ENCODE data around the gene ATP5ME.

ATP5ME gene

DNA sequence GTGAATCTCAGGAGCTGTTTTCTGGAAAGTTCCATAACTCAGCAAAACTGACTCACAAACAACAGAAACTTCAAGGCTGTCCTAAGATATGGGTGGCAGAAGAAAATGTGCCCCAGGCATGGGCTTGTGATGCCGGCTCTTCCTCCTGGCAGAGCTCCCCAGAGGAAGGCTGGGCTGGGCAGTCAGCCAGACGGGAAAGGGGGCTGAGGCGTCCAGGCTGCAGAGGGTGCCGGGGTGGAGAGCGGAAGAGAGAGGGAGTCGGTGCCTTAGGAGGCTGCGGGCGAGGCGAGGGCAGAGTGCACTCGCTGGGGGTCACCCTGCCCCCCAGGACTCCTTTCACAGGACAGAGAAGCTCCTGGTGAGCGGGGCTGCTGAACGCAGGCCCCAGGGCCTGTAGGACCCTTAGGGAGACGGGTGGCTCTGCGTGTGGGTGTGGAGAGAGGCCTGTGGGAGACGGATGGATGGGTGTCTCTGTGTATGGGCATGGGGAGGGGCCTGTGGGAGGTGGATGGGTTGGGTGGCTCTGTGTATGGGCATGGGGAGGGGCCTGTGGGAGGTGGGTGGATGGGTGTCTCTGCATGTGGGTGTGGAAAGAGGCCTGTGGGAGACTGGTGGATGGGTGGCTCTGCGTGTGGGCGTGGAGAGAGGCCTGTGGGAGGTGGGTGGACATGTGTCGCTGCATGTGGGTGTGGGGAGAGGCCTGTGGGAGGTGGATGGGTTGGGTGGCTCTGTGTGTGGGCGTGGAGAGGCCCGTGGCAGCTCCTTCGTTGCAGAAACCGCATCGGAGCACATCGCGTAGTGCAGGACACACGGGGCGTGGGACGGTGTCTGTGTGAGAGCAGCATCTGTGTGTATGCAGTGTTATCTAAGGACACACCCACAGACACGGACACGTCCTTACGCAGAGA, 47.4 kb upstream of the ATP5ME start:
- Histone ChIP-seq H3K27ac (ENCODE audit: low read length) (no peak overlapping the region), H3K9ac (ENCODE audit: low read depth, low read length) (no peak overlapping the region), H2AFZ (ENCODE audit: low read depth, low read length) (no peak overlapping the region), H3K36me3 (ENCODE audit: insufficient read depth, low read length) (peaks cover 38% of the 10 kb centered on the region), H3K4me2 (ENCODE audit: insufficient read depth, low read length) (no peak overlapping the region), H3K79me2 (ENCODE audit: insufficient read depth, low read length) (peaks cover 92% of the 10 kb centered on the region), H3K4me3 (ENCODE audit: low read depth in 1 of 2, low read length in 2 of 2) (no peak overlapping the region), H4K20me1 (ENCODE audit: insufficient read depth, low read length) (peaks cover 83% of the 10 kb centered on the region), H3K4me1 (ENCODE audit: insufficient read depth, low read length) (no peaks in the 10 kb centered on the region), H3K27me3 (ENCODE audit: insufficient read depth, low read length, poor library complexity) (no peaks in the 10 kb centered on the region), H3K9me3 (ENCODE audit: insufficient read depth, low read length, severe bottlenecking) (no peaks in the 10 kb centered on the region)
- TF ChIP-seq EZH2 (IDR thresholded peaks at IDR 0.05; ENCODE audit: borderline replicate concordance, low read depth, low read length, severe bottlenecking), result no peak
- TF ChIP-seq, protein P1, sequence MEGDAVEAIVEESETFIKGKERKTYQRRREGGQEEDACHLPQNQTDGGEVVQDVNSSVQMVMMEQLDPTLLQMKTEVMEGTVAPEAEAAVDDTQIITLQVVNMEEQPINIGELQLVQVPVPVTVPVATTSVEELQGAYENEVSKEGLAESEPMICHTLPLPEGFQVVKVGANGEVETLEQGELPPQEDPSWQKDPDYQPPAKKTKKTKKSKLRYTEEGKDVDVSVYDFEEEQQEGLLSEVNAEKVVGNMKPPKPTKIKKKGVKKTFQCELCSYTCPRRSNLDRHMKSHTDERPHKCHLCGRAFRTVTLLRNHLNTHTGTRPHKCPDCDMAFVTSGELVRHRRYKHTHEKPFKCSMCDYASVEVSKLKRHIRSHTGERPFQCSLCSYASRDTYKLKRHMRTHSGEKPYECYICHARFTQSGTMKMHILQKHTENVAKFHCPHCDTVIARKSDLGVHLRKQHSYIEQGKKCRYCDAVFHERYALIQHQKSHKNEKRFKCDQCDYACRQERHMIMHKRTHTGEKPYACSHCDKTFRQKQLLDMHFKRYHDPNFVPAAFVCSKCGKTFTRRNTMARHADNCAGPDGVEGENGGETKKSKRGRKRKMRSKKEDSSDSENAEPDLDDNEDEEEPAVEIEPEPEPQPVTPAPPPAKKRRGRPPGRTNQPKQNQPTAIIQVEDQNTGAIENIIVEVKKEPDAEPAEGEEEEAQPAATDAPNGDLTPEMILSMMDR (IDR thresholded peaks at IDR 0.05; ENCODE audit: borderline replicate concordance, extremely low read depth, low read length, poor library complexity, severe bottlenecking), result no peak
- ATAC-seq (ENCODE audit: insufficient read depth, low read depth) (peak; percentile 11; the same call in 1 of the 3 replicates), DNase-seq (no peak)

DNA sequence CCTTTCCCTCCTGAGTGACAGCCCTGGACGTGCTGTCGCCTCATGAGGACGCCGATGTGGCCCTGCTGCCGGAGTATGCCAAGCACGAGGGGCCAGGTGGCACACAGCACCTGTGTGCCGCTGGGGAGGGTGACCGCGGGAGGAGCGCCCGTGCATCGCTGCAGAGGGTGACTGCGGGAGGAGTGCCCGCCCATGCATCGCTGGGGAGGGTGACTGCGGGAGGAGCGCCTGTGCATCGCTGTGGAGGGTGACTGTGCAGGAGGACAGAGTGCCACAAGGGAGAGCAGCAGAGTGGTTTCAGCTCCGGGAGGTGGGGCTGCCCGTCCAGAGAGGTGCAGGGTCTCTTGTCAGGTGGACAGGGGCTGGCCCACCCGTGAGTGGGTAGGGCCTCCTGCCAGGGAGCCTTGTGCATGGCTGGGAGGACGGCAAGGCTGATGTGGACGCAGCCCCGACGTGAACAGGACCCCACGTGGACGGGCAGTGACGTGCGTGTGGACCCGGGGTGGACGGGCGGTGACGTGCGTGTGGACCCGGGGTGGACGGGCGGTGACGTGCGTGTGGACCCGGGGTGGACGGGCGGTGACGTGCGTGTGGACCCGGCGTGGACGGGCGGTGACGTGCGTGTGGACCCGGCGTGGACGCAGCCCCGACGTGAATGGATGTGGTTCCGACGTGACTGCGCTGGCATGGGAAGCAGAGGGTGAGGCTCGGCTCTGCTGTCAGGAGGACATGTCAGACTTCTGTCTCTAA, 46.2 kb upstream of the ATP5ME start:
- ATAC-seq (ENCODE audit: insufficient read depth, low read depth) (no peak), DNase-seq (no peak)
- Histone ChIP-seq H3K27ac (ENCODE audit: low read length) (no peak overlapping the region), H3K4me3 (ENCODE audit: low read depth in 1 of 2, low read length in 2 of 2) (no peak overlapping the region), H3K9me3 (ENCODE audit: insufficient read depth, low read length, severe bottlenecking) (no peaks in the 10 kb centered on the region), H3K27me3 (ENCODE audit: insufficient read depth, low read length, poor library complexity) (no peaks in the 10 kb centered on the region), H3K9ac (ENCODE audit: low read depth, low read length) (no peak overlapping the region), H3K36me3 (ENCODE audit: insufficient read depth, low read length) (peaks cover 34% of the 10 kb centered on the region), H3K79me2 (ENCODE audit: insufficient read depth, low read length) (peaks cover 84% of the 10 kb centered on the region), H2AFZ (ENCODE audit: low read depth, low read length) (no peak overlapping the region), H3K4me1 (ENCODE audit: insufficient read depth, low read length) (no peaks in the 10 kb centered on the region), H3K4me2 (ENCODE audit: insufficient read depth, low read length) (no peak overlapping the region), H4K20me1 (ENCODE audit: insufficient read depth, low read length) (peaks cover 73% of the 10 kb centered on the region)
- TF ChIP-seq EZH2 (IDR thresholded peaks at IDR 0.05; ENCODE audit: borderline replicate concordance, low read depth, low read length, severe bottlenecking), result no peak
- TF ChIP-seq, protein P1 (IDR thresholded peaks at IDR 0.05; ENCODE audit: borderline replicate concordance, extremely low read depth, low read length, poor library complexity, severe bottlenecking), result no peak

DNA sequence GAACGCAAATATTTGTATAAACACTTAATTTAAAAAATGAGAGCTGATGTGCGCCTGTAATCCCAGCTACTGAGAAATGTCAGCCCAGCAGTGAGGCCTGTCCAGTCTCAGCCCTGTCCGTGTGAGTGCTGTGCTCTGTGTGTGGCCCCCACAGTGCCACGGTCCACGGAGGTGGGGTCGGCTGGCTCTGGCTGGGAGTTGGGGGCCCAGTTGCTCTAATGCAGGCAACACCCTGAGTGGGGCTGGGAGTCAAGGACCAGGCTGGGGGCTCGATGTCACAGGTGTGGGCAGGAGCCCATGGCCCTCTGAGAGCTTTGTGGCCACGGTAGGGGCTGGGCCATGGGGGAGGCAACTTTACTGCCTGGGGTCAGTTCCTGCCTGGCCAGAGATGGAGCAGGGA, 44.4 kb upstream of the ATP5ME start:
- Histone ChIP-seq H4K20me1 (ENCODE audit: insufficient read depth, low read length) (peaks cover 75% of the 10 kb centered on the region), H3K27ac (ENCODE audit: low read length) (no peak overlapping the region), H3K79me2 (ENCODE audit: insufficient read depth, low read length) (peaks cover 84% of the 10 kb centered on the region), H3K4me3 (ENCODE audit: low read depth in 1 of 2, low read length in 2 of 2) (no peak overlapping the region), H3K4me2 (ENCODE audit: insufficient read depth, low read length) (no peak overlapping the region), H3K4me1 (ENCODE audit: insufficient read depth, low read length) (no peaks in the 10 kb centered on the region), H2AFZ (ENCODE audit: low read depth, low read length) (no peak overlapping the region), H3K9me3 (ENCODE audit: insufficient read depth, low read length, severe bottlenecking) (no peaks in the 10 kb centered on the region), H3K36me3 (ENCODE audit: insufficient read depth, low read length) (peaks cover 46% of the 10 kb centered on the region), H3K9ac (ENCODE audit: low read depth, low read length) (no peak overlapping the region), H3K27me3 (ENCODE audit: insufficient read depth, low read length, poor library complexity) (no peaks in the 10 kb centered on the region)
- DNase-seq, result no peak
- no peak for ATAC-seq (ENCODE audit: insufficient read depth, low read depth)
- no peak for TF ChIP-seq EZH2 (IDR thresholded peaks at IDR 0.05; ENCODE audit: borderline replicate concordance, low read depth, low read length, severe bottlenecking)
- TF ChIP-seq, protein P1 (IDR thresholded peaks at IDR 0.05; ENCODE audit: borderline replicate concordance, extremely low read depth, low read length, poor library complexity, severe bottlenecking), result no peak

All from DND-41 (cell line).